ENCODE results near the gene WFIKKN1.

Gene WFIKKN1

DNA sequence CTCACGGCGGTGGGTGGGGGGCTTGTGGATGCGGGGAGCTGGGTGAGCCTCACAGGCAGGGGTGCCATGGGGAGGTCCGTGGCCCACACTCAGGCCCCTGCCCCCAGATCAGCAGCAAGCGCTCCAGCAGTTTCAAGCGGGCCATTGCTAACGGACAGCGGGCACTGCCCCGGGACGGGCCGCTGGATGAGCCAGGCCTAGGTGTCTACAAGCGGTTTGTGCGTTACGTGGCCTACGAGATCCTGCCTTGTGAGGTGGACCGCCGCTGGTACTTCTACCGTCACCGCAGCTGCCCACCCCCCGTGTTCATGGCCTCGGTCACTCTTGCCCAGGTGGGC, 45.7 kb downstream of the WFIKKN1 start:
- no peak for DNase-seq (ENCODE audit: low spot score in 2 of 2)
- H3K27me3 ChIP-seq (ENCODE audit: low read depth) = no peaks in the 10 kb centered on the region
- in situ Hi-C loops (cut with MboI; ENCODE audit: low sequenced_read_pairs) = no loop called here

GRCh38 chr16:676913-677312, 46.1 kb downstream of the WFIKKN1 start:
- H3K4me3 ChIP-seq = no peak overlapping the region
- H3K36me3 ChIP-seq (replicated peaks) = peaks cover 36% of the 10 kb centered on the region
- in situ Hi-C loops (cut with MboI; ENCODE audit: low sequenced_read_pairs) = no loop called here

More for the DNA sequence above, 45.7 kb downstream of the WFIKKN1 start:
- Histone ChIP-seq H3K4me3 (no peak overlapping the region), H3K36me3 (replicated peaks) (peaks cover 33% of the 10 kb centered on the region), H3K9me3 (no peaks in the 10 kb centered on the region), H3K4me1 (peaks cover 12% of the 10 kb centered on the region)

GRCh38 chr16:677316-678190, 46.8 kb downstream of the WFIKKN1 start:
- H3K36me3 ChIP-seq (replicated peaks) = peaks cover 36% of the 10 kb centered on the region
- DNase-seq (ENCODE audit: low spot score in 2 of 2) = no peak
- in situ Hi-C loops (cut with MboI; ENCODE audit: low sequenced_read_pairs) = no loop called here
- no peaks in the 10 kb centered on the region for H3K27me3 ChIP-seq (ENCODE audit: low read depth)
- no peak overlapping the region for H3K4me3 ChIP-seq
- H3K9me3 ChIP-seq = no peaks in the 10 kb centered on the region
- peaks cover 19% of the 10 kb centered on the region for H3K4me1 ChIP-seq

More at GRCh38 chr16:676913-677312, 46.1 kb downstream of the WFIKKN1 start:
- DNase-seq (ENCODE audit: low spot score in 2 of 2) = no peak
- Histone ChIP-seq H3K9me3 (no peaks in the 10 kb centered on the region), H3K27me3 (ENCODE audit: low read depth) (no peaks in the 10 kb centered on the region), H3K4me1 (peaks cover 16% of the 10 kb centered on the region)

DNA sequence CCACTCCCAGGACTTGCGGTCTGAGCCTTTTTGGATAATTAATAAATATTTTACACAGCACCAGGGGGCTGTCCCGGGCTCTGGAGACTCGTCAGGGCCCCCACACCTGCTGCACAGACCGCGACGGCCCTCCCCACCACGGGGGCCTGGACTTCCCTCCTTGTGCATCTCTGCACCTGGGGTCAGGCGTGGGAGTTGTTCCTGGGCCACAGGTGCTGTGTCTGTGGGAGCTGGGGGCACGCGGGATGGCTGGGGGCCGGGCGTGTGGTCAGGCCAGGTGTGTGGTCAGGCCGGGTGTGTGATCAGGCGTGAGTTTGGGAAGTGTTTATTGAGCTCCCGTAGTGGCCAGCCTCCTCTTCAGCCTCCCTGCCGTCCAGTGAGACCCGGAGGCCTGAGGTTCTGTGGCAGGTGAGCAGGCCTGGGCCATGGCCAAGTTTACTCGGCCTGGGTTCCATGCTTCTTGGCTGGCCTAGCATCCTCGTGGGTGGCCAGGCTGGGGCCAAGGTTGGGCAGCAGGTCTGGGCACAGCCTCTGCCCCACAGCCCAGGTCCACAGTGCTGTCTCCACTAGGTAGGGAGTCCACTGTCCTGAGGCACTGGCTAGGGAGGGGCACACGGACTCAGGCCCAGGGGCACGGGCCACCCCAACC, 47.5 kb downstream of the WFIKKN1 start:
- no peak for DNase-seq (ENCODE audit: low spot score in 2 of 2)
- in situ Hi-C loops (cut with MboI; ENCODE audit: low sequenced_read_pairs) = no loop called here
- Histone ChIP-seq H3K27me3 (ENCODE audit: low read depth) (no peaks in the 10 kb centered on the region), H3K36me3 (replicated peaks) (peaks cover 36% of the 10 kb centered on the region), H3K4me3 (no peak overlapping the region), H3K4me1 (peaks cover 26% of the 10 kb centered on the region), H3K9me3 (no peaks in the 10 kb centered on the region)

DNA sequence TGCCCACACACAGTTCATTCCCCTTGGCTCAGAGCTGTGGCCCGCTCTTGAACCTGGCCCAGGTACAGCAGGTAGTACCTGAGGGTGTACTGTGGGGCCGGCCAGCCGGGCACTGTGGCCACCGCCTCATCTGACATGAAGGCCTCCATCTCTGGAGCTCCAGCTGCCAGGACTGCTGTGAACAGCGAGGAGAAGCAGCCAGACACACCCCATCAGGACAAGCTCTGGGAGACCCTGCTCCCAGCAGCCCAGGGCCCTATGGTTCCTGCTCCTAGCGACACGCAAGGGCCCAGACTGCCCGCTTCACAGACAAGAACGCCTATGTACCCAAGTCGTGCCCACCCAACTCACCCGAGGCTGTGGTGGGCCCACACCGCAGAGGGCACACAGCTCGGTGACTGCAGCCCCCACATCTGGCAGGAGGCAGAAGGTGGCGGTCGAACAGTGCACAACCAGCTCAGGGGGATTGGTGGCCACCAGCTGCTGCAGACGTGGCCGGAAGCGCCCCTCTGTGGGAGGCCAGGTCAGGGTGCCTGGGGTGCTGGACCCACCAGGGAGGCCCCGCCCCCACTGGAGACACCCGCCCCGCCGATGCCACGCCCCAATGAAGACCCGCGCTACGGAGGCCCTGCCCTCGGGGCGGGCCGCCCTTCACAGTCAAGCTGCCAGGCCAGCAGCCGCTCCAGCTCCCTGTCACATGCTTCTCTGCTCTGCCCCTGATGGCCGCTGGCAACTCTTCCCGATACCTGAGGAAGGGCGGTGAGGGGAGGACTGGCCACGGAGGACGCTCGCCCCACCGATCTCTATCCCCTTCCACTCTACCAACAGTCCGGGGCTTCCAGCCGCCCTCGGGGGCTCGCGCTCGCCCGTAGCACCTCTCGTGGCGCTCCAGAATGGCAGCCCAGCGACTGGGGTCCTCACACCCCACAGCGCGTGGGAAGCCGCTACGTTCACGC, 48.4 kb downstream of the WFIKKN1 start:
- peak overlapping the region; percentile 40 for H3K4me3 ChIP-seq
- H3K27me3 ChIP-seq (ENCODE audit: low read depth) = no peaks in the 10 kb centered on the region
- peaks cover 26% of the 10 kb centered on the region for H3K4me1 ChIP-seq
- in situ Hi-C loops (cut with MboI; ENCODE audit: low sequenced_read_pairs) = no loop called here
- peak; percentile 65 to 89 for DNase-seq (ENCODE audit: low spot score in 2 of 2)
- H3K9me3 ChIP-seq = no peaks in the 10 kb centered on the region
- H3K36me3 ChIP-seq (replicated peaks) = peaks cover 29% of the 10 kb centered on the region

GRCh38 chr16:679814-680624, 49.2 kb downstream of the WFIKKN1 start, which contains the start of gene STUB1:
Gene STUB1, plus strand, starts transcription at chr16:680410. Its CDS starts 116 bp downstream, at chr16:680526.
- DNase-seq (ENCODE audit: low spot score in 2 of 2) = peak; percentile 80 to 98
- Histone ChIP-seq H3K4me1 (peaks cover 26% of the 10 kb centered on the region), H3K9me3 (no peaks in the 10 kb centered on the region), H3K27me3 (ENCODE audit: low read depth) (no peaks in the 10 kb centered on the region), H3K4me3 (peak within 1 kb of the TSS; percentile 66), H3K36me3 (replicated peaks) (peaks cover 26% of the 10 kb centered on the region)
- in situ Hi-C loops (cut with MboI; ENCODE audit: low sequenced_read_pairs) = no loop called here

DNA sequence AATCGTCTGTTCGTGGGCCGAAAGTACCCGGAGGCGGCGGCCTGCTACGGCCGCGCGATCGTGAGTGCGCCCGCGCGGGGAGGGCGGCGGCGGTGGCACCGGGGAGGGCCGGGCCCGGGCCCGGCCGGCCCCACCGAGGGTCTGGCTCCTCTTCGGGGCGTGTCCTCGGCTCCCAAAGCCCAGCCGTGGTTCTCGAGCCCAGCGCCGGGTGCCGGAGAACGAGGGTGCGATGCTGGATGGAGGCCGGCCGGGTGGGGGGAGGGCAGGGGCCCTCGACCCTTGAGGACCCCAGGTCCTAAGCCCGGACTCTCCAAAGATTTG, 49.8 kb downstream of the WFIKKN1 start:
- no peaks in the 10 kb centered on the region for H3K9me3 ChIP-seq
- H3K36me3 ChIP-seq (replicated peaks) = peaks cover 31% of the 10 kb centered on the region
- H3K27me3 ChIP-seq (ENCODE audit: low read depth) = no peaks in the 10 kb centered on the region
- H3K4me3 ChIP-seq = peak overlapping the region; percentile 66
- peaks cover 26% of the 10 kb centered on the region for H3K4me1 ChIP-seq
- in situ Hi-C loops (cut with MboI; ENCODE audit: low sequenced_read_pairs) = no loop called here
- no peak for DNase-seq (ENCODE audit: low spot score in 2 of 2)

- in situ Hi-C loops (cut with MboI; ENCODE audit: low sequenced_read_pairs) = no loop called here
- Histone ChIP-seq H3K4me3 (peak overlapping the region; percentile 66), H3K27me3 (ENCODE audit: low read depth) (no peaks in the 10 kb centered on the region), H3K4me1 (peaks cover 26% of the 10 kb centered on the region), H3K36me3 (replicated peaks) (peaks cover 35% of the 10 kb centered on the region), H3K9me3 (no peaks in the 10 kb centered on the region)
- DNase-seq (ENCODE audit: low spot score in 2 of 2) = peak in 1 of 2 experiments; percentile 62
Measured at GRCh38 chr16:680967-681745, 50.4 kb downstream of the WFIKKN1 start.

DNA sequence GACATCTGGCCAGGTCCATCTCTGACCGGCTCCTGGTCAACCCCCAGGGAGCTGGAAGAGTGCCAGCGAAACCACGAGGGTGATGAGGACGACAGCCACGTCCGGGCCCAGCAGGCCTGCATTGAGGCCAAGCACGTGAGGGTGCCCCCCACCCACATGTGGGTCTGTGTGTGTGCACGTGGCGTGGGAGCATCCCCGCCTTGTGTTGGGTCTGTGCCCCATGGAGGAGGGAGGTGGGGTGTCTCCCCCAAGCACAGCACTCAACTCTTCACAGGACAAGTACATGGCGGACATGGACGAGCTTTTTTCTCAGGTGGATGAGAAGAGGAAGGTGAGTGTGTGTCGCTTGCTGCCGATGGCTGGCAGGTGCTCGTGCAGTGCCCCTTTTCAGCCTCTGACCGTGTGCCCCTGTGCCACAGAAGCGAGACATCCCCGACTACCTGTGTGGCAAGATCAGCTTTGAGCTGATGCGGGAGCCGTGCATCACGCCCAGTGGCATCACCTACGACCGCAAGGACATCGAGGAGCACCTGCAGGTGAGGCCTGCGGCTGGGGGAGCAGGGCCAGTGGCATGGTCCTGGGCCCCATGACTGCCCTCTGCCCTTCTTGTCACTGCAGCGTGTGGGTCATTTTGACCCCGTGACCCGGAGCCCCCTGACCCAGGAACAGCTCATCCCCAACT, 51.1 kb downstream of the WFIKKN1 start:
- Histone ChIP-seq H3K36me3 (replicated peaks) (peaks cover 42% of the 10 kb centered on the region), H3K4me1 (peaks cover 26% of the 10 kb centered on the region), H3K9me3 (no peaks in the 10 kb centered on the region), H3K4me3 (peak overlapping the region; percentile 66), H3K27me3 (ENCODE audit: low read depth) (no peaks in the 10 kb centered on the region)
- in situ Hi-C loops (cut with MboI; ENCODE audit: low sequenced_read_pairs) = no loop called here
- DNase-seq (ENCODE audit: low spot score in 2 of 2) = no peak

DNA sequence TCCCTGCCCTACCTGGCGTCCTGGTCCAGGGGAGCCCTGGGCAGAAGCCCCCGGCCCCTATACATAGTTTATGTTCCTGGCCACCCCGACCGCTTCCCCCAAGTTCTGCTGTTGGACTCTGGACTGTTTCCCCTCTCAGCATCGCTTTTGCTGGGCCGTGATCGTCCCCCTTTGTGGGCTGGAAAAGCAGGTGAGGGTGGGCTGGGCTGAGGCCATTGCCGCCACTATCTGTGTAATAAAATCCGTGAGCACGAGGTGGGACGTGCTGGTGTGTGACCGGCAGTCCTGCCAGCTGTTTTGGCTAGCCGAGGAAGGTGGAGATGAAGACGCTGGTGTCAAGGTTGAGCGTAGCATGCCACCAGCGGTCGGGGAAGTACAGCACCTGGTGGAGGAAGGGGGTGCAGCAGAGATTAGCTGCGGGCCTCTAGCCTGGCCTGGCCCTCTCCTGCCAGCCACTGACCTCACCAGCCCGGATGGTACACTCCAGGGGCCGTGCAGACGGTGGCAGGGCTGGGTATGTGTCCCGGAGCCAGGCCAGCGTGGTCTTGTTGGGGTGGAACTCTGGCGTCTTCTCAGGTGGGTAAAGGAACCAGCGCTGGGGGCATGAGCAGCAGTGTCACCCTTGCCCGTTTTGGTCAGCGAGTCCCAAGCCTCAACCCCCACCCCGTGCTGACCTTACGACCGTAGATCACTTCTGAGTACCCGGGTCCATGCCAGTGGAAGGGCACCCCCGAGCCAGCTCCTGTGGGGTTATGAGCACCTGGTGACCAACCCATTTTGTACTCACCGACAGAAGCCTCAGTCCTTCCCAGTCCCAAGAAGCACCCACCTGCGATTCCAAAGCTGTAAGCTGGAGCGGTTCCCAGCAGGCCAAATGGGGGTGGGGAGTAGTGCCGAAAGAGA, 52.0 kb downstream of the WFIKKN1 start:
- in situ Hi-C loops (cut with MboI; ENCODE audit: low sequenced_read_pairs) = no loop called here
- Histone ChIP-seq H3K36me3 (replicated peaks) (peaks cover 49% of the 10 kb centered on the region), H3K27me3 (ENCODE audit: low read depth) (no peaks in the 10 kb centered on the region), H3K4me3 (peak overlapping the region; percentile 50), H3K4me1 (peaks cover 26% of the 10 kb centered on the region), H3K9me3 (no peaks in the 10 kb centered on the region)
- no peak for DNase-seq (ENCODE audit: low spot score in 2 of 2)

DNA sequence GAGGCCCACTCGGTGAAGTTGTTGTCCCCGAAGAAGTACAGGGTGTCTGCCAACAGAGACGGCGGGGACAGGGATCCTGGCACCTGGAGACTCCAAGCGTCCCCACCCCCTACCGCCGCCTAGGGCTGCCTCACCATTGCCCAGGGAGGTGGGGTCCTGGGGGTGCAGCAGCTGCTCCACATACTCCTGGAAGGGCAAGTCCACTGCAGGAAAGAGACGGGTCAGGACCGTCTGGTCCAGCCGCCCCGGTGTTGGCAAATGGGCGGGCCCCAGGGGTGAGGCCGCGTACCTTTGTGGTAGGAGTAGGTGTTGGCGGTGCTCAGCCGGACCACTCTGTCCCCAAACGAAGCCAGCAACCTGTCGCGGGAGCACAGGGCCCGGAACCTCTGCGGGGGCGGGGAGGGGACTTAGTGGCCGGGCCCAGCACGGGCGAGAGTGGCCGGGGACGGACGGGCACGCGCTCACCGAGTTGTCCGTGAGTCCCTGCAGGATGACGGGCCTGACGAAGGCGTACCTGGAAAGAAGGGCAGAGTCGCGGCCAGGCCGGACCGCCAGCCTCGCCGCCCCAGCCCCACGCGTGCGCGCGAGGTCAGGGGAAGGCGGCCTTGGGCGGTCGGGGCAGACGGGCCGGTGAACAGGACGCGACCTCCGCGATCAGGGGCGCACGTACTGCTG, 52.7 kb downstream of the WFIKKN1 start:
- Histone ChIP-seq H3K4me1 (peaks cover 26% of the 10 kb centered on the region), H3K4me3 (peak overlapping the region; percentile 50), H3K36me3 (replicated peaks) (peaks cover 49% of the 10 kb centered on the region), H3K27me3 (ENCODE audit: low read depth) (no peaks in the 10 kb centered on the region), H3K9me3 (no peaks in the 10 kb centered on the region)
- in situ Hi-C loops (cut with MboI; ENCODE audit: low sequenced_read_pairs) = no loop called here
- peak in 1 of 2 experiments; percentile 62 for DNase-seq (ENCODE audit: low spot score in 2 of 2)

Measured in HAP-1 (cell line).